ENCODE data around the gene PSAP. TPM values are rescaled to one million over a fixed set of nuclear protein-coding genes. Genes with fewer than 3 reads are reported as not detected.

The PSAP gene
- total and polyA plus RNA-seq, 2 experiments from 2014 or later = 151 to 391 TPM

DNA sequence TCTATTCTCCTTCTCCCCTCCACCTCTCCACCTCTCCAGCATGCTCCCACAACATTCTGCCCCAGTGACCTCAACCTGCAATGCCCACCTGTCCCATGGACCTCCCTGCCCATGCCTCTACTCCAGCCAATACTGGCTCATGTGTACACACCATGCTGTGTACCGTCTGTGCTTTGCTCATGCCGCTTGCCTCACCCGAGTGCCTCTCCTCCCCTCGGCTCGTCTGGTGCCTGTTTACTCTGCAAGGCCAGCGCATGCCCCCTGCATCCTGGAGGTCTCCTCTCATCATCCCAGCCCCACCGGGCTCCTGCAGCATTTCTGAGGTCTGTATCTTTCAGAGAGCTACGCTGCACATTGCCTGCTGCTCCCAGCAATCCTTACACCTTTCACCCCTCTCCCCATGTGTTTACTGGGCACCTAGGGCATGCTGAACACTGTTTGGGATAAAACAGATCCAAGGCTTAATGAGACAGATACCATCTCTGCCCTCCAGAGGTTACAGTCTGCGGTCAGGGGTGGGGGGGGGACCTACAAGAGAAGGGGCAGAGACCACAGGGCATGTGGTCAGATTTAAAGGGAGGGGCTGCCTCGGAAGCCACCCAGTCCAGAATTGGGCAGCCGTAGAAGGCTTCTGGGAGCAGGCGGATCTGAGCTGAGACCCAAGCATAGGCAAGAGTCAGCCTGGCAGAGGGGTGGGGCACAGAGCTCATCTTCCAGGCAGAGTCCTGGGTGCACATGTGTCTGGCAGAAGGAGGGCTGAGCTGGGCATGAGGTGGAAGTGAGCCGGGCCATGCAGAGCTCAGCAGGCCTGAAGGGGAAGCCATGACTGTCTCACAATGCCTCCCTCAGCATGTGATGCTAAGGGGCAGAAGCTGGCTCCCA, 29.6 kb upstream of the PSAP start (continued):
- TF ChIP-seq, protein P1, sequence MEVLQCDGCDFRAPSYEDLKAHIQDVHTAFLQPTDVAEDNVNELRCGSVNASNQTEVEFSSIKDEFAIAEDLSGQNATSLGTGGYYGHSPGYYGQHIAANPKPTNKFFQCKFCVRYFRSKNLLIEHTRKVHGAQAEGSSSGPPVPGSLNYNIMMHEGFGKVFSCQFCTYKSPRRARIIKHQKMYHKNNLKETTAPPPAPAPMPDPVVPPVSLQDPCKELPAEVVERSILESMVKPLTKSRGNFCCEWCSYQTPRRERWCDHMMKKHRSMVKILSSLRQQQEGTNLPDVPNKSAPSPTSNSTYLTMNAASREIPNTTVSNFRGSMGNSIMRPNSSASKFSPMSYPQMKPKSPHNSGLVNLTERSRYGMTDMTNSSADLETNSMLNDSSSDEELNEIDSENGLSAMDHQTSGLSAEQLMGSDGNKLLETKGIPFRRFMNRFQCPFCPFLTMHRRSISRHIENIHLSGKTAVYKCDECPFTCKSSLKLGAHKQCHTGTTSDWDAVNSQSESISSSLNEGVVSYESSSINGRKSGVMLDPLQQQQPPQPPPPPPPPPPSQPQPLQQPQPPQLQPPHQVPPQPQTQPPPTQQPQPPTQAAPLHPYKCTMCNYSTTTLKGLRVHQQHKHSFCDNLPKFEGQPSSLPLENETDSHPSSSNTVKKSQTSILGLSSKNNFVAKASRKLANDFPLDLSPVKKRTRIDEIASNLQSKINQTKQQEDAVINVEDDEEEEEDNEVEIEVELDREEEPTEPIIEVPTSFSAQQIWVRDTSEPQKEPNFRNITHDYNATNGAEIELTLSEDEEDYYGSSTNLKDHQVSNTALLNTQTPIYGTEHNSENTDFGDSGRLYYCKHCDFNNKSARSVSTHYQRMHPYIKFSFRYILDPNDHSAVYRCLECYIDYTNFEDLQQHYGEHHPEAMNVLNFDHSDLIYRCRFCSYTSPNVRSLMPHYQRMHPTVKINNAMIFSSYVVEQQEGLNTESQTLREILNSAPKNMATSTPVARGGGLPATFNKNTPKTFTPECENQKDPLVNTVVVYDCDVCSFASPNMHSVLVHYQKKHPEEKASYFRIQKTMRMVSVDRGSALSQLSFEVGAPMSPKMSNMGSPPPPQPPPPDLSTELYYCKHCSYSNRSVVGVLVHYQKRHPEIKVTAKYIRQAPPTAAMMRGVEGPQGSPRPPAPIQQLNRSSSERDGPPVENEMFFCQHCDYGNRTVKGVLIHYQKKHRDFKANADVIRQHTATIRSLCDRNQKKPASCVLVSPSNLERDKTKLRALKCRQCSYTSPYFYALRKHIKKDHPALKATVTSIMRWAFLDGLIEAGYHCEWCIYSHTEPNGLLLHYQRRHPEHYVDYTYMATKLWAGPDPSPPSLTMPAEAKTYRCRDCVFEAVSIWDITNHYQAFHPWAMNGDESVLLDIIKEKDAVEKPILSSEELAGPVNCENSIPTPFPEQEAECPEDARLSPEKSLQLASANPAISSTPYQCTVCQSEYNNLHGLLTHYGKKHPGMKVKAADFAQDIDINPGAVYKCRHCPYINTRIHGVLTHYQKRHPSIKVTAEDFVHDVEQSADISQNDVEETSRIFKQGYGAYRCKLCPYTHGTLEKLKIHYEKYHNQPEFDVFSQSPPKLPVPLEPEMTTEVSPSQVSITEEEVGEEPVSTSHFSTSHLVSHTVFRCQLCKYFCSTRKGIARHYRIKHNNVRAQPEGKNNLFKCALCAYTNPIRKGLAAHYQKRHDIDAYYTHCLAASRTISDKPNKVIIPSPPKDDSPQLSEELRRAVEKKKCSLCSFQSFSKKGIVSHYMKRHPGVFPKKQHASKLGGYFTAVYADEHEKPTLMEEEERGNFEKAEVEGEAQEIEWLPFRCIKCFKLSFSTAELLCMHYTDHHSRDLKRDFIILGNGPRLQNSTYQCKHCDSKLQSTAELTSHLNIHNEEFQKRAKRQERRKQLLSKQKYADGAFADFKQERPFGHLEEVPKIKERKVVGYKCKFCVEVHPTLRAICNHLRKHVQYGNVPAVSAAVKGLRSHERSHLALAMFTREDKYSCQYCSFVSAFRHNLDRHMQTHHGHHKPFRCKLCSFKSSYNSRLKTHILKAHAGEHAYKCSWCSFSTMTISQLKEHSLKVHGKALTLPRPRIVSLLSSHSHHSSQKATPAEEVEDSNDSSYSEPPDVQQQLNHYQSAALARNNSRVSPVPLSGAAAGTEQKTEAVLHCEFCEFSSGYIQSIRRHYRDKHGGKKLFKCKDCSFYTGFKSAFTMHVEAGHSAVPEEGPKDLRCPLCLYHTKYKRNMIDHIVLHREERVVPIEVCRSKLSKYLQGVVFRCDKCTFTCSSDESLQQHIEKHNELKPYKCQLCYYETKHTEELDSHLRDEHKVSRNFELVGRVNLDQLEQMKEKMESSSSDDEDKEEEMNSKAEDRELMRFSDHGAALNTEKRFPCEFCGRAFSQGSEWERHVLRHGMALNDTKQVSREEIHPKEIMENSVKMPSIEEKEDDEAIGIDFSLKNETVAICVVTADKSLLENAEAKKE (CRISPR knock-in tag; IDR thresholded peaks at IDR 0.05) = no peak
- TF ChIP-seq EZH2 (IDR thresholded peaks at IDR 0.05; ENCODE audit: low read depth, unreplicated experiment) = no peak
- TF ChIP-seq, protein P2, sequence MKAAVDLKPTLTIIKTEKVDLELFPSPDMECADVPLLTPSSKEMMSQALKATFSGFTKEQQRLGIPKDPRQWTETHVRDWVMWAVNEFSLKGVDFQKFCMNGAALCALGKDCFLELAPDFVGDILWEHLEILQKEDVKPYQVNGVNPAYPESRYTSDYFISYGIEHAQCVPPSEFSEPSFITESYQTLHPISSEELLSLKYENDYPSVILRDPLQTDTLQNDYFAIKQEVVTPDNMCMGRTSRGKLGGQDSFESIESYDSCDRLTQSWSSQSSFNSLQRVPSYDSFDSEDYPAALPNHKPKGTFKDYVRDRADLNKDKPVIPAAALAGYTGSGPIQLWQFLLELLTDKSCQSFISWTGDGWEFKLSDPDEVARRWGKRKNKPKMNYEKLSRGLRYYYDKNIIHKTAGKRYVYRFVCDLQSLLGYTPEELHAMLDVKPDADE (IDR thresholded peaks at IDR 0.05) = no peak
- TF ChIP-seq, protein P3, sequence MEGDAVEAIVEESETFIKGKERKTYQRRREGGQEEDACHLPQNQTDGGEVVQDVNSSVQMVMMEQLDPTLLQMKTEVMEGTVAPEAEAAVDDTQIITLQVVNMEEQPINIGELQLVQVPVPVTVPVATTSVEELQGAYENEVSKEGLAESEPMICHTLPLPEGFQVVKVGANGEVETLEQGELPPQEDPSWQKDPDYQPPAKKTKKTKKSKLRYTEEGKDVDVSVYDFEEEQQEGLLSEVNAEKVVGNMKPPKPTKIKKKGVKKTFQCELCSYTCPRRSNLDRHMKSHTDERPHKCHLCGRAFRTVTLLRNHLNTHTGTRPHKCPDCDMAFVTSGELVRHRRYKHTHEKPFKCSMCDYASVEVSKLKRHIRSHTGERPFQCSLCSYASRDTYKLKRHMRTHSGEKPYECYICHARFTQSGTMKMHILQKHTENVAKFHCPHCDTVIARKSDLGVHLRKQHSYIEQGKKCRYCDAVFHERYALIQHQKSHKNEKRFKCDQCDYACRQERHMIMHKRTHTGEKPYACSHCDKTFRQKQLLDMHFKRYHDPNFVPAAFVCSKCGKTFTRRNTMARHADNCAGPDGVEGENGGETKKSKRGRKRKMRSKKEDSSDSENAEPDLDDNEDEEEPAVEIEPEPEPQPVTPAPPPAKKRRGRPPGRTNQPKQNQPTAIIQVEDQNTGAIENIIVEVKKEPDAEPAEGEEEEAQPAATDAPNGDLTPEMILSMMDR (conservative IDR thresholded peaks at IDR 0.05; ENCODE audit: low read depth in 2 of 2) = no peak
- TF ChIP-seq EZH2phosphoT487 (IDR thresholded peaks at IDR 0.05; ENCODE audit: unreplicated experiment) = no peak
- no peak for TF ChIP-seq STAT1 (IDR thresholded peaks at IDR 0.05; ENCODE audit: unreplicated experiment)
- no peak for TF ChIP-seq NANOG (IDR thresholded peaks at IDR 0.05; ENCODE audit: borderline replicate concordance)
- TF ChIP-seq ZNF114 (CRISPR knock-in tag; IDR thresholded peaks at IDR 0.05) = no peak
- TF ChIP-seq CREB1 (CRISPR knock-in tag; IDR thresholded peaks at IDR 0.05; ENCODE audit: low read depth) = no peak
